Activated T-cell treated with anti-CD3 and anti-CD28 coated beads for 1 hour (primary cell): ENCODE data around the gene RPL27A.

Source experiments
- DNase-seq: peaks from one replicate; pipeline ENCODE4 v3.0.0-alpha.2; 2020; ENCODE audit warnings: low read depth

Gene RPL27A

DNA sequence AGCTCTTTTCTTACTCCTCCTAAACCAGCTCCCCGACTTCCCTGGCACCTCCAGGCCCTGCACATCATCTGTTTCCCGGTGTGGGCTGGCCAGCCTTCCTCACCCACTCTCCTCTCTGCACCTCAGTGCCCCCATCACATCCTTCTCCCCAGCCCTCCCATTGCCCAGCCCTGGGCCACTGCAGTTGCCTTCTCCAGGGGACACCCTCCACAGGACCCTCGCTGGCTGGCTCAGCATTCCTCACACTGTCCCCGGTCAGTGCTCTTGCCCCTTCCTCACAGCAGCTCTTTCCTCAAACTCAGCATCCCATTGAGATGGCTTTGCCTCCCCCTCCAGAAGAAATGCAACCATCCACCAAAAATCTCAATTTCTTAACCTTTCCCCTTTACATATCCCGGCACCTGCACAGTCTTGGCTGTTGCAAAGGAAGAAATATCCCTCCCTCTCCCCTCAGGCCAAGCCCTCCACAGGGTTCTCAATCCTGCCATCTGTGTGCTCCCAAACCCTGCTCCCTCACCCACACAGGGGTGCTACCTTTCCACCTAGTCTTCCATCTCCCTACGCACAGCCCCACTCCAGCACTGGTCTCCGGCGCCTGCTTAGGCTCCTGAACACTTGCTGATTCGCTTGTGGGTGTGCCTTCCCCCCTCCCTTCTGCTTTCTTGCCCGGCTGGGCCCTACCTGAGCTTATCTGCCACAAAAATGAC lies 19.5 kb downstream of the RPL27A start:
- DNase-seq: no peak

DNA sequence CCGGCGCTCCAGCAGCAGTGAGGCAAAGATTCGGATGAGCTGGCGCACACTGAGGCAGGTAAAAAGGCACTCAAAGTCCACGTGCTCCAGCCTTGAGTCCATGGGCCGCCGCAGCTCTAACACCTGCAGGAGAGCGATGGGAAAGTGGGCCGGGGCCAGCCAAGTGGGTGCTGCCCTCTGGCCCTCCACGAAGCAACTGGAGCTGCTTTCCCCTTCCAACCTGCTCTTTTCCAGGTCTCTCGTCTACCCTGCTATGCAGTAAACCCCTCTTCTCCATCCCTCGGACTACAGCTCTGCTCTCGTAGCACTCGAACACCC lies 20.0 kb downstream of the RPL27A start:
- no peak for DNase-seq

DNA sequence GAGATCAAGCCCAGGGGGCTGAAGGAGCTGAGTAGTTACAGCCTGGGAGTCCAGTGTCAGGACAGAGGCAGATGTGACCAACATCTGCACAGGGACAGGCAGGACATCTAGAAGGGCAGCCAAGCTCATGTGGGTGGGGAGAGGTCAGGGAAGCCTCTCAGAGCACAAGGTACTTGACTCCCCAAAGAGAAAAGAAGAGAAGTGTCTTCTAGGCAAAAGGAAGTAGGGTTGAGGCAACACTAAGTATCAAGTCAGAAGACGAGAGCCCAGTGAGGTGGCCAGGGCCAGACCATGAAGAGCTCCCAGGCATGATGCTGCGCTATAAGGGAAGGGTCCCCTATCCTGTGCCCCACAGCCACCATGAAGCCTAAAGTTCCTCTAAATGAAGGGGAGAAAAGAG lies 21.5 kb downstream of the RPL27A start:
- no peak for DNase-seq

DNA sequence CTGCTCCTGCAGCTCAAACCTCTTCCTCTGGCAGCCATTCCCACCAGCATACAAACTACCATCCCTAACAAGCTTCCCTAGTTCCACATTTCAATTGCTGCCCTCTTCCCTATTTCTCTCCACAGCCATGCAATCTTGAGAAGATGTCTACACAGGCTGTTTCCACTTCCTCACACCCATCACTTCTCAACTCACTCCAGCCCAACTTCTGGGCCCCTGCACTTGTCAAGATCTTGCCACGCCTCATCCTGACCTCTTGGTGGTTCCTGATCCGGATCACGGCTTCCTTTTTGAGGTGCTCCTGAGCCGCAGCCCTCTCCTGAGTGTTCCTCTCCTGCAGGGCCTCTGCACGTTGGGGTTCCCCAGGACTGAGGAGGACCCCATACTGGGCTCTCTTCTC lies 22.6 kb downstream of the RPL27A start:
- no peak for DNase-seq

DNA sequence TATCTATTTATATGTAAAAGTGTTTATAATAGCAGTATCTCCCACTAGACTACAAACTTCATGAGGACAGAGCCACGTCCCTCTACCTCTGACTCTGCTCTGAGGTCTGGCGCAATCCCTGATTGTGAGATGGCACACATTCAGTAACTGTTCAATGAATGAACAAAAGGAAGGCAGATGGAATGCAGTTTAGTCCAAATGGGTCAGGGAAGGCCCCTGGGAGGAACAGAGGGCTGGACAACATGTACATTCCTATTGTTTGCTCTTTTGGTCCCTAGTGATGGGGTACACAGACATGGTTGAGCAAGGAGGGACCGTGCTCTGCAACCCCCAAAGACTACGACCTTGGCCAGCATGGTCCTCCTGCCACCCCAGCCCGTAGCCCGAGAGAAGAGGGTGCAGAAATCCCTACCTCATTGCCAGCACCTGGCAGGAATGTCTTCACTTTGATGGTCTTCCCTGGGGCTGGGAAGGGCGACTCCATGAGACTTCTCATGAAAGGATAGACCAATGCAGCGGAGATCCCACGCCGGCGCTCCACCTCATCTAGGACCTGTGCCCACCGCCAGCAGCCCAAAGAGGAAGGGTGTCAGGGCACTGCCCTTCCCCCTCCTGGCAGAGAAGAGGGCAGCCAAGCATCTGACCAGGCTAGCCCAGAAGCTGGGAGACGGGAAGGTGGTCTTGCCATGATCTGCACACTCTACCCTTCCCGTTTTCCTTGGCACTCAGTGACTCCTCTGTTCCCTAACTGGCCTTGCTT lies 24.3 kb downstream of the RPL27A start:
- no peak for DNase-seq

DNA sequence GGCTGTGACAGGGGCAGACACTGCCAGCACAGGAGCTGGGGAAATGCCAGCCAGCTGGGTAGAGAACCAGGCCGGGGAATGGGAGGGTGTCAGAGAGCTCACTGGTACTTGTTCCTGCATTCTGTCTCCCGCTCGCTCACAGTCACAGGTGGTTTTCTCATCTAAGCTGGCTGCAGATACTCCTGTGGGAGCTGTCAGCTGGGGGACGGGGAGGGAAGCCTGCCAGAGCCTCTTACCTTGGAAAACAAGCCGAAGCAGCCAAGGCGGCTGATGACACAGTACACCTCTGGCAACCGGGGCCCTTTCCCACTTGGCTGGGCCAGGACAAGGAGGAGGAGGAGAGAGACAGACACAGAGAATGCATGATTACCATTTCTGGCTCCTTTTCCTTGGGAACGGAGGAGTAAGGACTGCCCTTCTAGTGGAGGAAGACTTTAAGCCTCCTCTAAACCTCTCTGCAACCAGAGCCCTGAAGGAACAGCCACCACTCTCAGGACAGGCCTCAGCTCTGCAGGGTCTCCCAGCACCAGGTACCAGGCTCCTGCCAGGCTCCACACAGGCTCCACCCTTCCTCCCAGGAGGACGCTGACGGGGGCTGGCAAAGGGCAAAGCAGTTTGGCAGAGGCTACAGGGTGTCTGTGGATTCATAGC lies 25.1 kb downstream of the RPL27A start:
- DNase-seq: no peak

DNA sequence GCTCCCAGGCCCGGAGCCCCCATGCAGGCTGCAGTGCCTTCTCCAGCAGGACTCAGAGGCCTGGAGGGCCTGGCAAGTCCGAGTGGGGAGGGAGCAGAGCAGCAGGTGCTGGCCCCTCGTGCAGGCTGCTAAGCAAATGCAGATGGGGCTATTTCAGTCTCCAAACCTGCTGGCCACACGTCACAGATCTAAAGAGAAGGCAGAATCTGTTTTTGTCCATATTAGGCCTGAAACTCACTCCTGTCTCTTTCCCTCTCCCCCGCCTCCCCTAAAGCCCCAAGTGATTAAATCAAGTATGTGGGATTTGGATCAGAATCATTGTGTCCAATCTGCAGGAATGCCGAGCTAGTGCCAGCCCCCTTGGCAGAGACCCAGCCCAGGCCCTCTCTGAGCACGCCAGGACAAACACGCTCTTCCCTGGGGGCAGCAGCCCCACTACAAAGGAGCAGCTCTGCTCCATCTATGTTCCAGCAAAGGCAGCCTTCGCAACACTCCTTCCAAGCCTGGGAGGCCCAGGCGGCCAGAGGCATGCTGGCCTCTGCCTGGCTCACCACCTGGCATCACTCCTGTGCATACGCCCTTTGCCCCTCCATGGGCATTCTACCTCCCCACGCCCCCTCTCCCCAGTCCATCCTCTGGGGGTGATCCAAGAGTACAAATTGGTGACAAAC lies 26.5 kb downstream of the RPL27A start:
- no peak for DNase-seq

DNA sequence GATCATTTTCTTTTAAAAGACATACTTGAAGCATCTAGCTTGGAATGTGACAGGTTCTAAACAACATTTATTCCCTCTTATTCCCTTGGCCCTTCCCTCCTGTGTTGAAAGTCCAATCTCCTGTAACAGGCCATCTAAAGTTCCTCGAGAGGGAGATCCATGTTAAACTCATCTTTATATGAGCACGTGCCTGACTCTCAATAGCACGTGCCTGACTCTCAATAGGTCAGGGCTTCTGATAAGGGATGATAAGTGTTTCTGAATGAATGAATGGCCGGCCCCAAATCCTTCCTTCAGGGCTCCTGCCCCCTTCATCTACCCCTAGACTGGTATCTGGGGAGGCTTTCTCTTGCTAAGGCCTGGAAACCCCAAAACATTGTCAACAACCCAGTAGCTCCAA lies 27.2 kb downstream of the RPL27A start:
- DNase-seq: no peak

DNA sequence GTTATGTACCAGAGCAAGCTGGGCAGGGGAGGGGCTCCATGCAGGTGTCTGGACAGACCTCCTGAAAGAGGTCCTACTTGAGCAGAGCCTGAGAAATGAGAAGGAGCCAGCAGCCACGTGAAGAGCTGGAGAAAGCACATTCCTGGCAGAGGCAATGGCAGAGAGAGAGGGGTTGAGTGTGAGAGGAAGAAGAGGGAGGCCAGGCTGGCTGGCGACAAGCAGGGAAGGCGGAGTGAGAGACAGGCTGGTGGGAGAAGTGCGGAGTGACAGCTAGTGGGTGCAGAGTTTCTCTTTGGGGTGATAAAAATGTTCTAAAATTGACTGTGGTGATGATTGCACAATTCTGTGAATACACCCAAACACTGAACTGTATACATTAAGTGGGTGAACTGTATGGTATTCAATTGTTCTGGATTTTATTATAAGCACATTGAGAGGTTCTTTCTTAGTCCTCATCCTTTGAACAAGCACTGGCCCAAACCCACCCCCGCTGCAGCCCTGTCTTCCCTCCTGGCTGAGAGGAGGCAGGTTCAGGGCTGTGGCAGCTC lies 29.4 kb downstream of the RPL27A start:
- no peak for DNase-seq

DNA sequence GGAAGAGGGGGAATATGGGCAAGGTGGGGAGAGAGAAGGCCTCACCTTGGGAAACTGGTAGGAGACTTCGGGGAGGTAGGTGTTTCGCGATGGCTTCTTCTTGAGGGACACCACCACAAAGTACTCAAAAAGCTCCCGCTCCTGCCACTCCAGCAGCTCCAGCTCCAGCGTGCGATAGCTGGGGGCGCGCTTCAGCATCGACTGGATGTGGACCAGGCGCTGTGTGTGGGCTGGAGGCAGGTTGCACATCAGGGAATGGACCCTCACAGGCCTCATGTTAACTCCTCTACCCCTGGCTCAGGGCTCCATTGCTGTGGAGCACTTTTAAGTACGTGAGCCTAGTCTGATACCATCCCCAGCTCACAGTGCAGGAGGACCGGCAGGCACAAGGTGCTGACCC lies 29.9 kb downstream of the RPL27A start:
- no peak for DNase-seq

DNA sequence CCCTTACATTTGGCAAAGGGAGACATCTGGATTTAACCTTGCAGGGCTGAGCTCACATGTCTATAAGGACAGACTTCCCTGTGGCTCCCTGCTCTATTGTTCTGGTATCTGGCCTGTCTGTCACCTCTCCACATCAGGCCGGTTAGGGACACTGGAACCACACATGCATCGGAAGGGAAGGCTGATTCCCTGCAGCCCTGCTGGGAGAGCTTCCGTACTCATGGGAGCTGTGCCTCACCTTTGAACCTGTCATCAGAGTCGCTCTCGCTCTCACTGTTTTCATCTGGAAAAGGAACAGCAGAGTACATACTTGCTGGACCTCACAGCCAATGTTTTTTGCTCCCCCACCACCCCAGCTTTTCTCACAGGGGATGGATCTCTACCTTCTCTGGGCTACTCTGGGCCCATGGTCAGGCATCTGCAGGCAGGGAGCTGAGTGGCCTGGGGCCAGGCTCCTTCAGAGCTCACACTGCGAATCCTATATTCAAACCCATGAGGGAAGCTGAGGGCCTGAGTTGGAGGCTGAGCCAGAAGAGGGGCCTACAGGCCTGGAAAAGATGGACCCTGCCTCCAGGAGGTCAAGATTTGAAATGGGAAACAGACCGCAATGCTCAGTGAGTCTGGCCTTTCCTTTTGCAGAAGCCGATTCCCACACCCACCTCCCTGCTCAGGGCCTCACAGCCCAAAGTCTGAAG lies 31.3 kb downstream of the RPL27A start:
- no peak for DNase-seq

DNA sequence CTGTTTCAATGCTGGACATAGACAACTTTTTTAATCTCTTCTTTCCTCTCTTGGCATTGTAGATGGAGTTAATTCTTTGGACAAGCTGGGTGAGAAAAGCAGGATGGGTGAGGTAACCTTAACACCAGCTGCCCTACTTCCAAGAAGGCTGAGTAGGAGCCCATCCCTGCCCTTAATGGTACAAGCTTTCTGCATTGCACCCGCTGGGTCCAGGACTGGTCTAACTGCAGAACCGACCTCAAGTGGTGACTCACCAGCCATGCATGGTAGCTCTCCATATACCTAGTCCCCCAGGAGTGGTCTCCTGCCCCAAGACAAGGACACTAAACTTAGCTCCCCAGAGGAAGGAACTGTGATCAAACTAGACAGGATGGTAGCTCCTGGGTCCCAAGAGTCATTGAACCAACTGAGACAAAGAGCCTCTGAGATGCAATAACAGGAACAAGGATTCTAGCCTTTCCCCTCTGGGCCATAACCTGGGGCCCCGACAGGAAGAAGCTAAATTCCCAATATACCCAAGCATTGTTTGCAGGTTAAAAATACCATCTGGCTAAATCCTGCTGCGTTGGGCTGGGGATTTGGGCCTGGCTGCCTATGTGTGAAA lies 32.1 kb downstream of the RPL27A start:
- DNase-seq: no peak

DNA sequence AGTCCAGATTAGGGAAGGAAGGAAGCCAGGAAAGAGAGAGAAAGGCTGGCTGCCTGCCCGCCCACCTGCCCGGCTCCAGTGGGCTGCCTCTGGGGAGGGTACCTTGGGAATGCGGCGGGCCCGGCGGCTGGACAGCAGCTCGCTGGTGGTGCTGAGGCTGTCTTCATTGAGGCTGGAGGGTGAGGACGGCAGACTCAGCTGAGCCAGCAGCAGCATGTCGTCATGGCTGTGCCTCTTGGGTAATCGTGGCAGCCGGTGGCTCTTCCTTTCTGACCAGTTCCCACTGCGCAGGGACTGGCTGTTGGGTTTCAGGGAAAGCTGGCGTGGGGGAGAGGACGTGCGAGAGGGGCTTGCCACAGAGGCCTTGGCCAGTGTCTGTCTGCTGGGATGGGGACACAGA lies 32.9 kb downstream of the RPL27A start:
- no peak for DNase-seq

DNA sequence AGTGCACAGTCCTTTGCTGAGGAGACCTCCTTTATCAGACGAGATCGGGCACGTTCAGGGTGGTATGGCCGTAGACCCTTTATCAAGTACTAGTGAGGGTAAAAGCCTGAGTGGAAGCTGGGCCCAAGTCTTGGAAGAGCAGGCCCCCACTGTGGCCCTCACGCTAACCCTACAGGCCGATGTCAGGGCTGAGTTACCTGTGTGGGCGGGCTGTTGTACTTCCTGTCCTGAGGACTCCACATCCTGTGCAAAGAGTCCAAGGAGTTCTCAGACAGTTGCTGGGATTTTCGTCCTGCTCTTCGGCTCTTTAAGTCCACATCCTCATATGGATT lies 34.9 kb downstream of the RPL27A start:
- no peak for DNase-seq

DNA sequence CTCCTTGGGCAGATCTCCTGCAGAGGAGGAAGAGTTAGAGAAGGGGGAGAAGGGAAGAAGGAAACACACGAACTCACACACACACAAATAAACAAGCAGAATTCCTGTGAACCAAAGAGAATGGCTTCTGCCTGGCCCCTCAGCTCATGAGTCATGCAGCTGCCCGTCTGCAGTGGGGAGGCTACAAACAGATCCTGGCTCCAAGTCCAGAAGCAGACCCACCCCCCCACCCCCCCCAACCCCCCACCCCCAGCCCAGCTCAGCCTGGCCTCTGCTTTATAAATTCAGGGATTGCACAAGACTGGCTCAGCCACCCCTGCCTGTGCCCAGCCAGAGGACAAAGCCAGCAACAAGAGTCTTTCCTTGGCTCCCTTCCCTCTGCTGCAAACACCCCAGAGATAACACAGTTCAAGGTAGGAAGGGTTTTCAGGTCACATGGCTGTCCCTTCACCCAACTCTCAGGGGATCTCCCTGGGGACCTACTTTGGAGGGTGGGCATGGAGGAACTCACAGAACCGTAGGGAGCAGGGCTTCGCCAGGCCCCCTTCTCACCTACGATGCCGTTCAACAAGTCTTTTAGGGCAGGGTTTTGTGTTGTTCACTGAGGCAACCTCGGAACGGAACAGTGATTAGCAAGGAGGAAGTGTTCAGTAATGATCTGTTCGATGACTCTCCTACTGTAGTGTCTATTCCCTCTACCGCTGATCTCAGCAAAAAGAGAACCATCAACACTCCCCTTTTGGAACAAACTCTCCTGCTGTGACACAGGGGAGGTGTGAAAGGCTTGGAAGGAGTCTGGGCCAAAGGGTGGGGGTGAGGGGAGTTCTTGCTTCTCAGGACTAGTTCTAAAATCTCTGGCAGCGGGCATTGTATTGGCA lies 35.5 kb downstream of the RPL27A start:
- DNase-seq: no peak

DNA sequence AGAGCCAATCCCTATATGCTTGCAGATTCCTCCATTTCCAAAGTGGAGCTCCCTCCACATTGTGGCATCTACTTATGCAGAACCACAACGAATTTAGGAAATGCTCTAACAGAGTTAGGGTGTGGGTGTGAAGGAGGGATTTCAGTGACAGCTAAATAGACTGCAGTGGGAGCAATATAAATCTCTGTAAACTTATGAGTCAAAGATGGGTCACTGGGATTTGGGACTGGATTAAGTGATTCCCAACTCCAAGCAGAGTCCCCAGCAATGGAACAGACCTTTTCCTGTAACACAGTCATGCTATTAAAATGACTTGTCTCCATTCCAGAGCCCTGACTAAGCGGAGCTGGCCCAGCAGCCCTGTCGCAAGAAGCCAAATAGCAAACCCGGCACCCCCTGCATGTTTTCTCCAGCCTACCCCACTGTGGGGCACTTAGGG lies 36.6 kb downstream of the RPL27A start:
- no peak for DNase-seq

DNA sequence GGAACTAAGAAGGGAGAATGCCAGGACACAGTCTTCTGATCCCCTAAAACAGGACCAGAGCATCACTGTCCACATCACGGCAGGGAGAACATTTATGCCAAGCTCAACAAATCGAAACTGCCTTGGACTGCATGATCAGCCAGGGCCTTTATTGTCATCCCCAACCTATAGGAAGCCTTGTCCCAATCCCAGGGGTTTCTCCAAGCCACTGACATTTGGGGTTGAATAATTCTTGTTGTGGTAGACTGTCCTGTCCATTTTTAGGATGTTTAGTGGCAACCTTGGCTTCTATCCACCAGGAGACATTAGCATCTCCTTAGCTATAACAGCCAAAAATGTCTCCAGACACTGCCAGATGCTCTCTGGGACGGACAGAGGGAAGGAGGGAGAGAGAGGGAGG lies 37.1 kb downstream of the RPL27A start:
- no peak for DNase-seq

DNA sequence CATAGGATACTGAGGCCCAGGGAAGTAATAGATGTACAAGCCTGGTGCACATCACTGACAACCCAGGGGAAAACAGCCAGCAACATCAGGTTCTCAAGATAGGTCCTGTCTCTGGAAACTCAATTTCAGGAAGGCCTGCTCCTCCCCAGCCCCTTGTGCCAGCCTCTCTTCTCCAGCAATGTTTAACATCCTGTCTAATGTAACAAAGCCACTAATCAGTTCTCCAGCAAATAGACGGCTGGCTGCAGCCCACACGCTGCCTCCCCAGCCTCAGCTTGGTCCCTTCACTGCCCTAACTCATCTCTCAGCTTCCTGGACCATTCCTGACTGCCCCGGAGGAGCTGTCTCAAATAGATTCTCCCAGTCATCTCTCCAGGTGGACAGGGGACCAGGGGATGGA lies 37.8 kb downstream of the RPL27A start:
- no peak for DNase-seq

DNA sequence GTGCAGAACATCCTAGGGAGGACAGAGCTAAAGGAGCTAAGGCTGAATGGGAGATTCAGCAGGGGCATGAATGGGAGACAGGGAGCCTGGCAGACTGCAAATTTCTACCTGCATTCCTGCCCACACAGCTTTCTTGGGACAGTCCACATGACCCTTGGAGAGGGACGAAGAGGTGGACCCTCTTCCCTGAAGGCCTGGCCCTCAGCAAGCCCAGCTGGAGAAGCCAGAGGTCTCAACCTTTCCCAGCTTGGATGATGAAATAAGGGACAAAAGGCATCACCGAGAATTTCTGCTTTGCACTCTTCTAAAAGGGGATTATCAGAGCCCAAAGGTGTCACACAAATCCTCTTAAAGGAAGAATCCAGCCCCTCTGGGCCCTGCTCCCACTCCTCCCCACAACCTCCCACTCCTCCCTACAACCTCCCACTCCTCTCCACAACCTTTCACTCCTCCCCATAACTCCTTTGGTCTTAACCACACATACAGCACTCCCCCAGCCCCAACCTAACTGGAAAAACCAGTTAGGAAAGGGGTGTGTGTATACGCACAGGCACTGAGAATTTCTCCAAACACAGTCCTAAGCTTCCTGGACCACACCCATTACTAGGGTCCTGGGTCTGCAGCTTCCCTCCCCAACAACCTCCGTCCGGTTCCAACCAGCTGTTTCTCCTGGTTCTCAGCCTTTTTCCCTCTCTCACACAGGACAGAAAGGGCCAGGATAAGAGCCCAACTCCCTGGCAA lies 38.4 kb downstream of the RPL27A start:
- no peak for DNase-seq
